ENCODE data around the gene SNX7. TPM values are rescaled to one million over a fixed set of nuclear protein-coding genes. Genes with fewer than 3 reads are reported as not detected.

Gene SNX7
- total and polyA plus RNA-seq, 2 donors (not counting 1 experiment from before 2014, with no cell fraction given), result not detected

GRCh38 chr1:98668733-98669132 is 7.2 kb downstream of the SNX7 start:
- H3K79me2 ChIP-seq (ENCODE audit: control insufficient read depth, insufficient read depth, low read length), result no peaks in the 10 kb centered on the region
- no peak for TF ChIP-seq EZH2 (IDR thresholded peaks at IDR 0.05; ENCODE audit: borderline replicate concordance, insufficient read depth, low read depth, low read length, poor library complexity, severe bottlenecking)
- CTCF ChIA-PET, result no interaction called here

GRCh38 chr1:98669355-98670296 is 8.1 kb downstream of the SNX7 start:
- Histone ChIP-seq H2AFZ (ENCODE audit: insufficient read depth, low read depth, low read length, poor library complexity, severe bottlenecking) (no peak overlapping the region), H3K79me2 (ENCODE audit: control insufficient read depth, insufficient read depth, low read length) (no peaks in the 10 kb centered on the region), H3K4me3 (ENCODE audit: control extremely low read depth in 1 of 5, extremely low read depth in 1 of 5, insufficient read depth in 1 of 5, low read depth in 2 of 5, low read length in 4 of 5) (no peak overlapping the region), H3K4me1 (ENCODE audit: control insufficient read depth in 2 of 2, insufficient read depth in 2 of 2, low read length in 2 of 2) (no peaks in the 10 kb centered on the region), H3K27ac (ENCODE audit: low read length in 2 of 2) (no peak overlapping the region), H3K9ac (ENCODE audit: low read length) (no peak overlapping the region), H4K20me1 (ENCODE audit: control insufficient read depth, insufficient read depth, low read length, poor library complexity, severe bottlenecking) (no peaks in the 10 kb centered on the region), H3K27me3 (replicated peaks in 1 of 4; ENCODE audit: control extremely low read depth in 1 of 4, control insufficient read depth in 3 of 4, insufficient read depth in 4 of 4, low read length in 3 of 4) (no peaks in the 10 kb centered on the region), H3K4me2 (replicated peaks; ENCODE audit: low read depth, low read length, poor library complexity, severe bottlenecking) (no peak overlapping the region), H3K36me3 (replicated peaks in 1 of 2; ENCODE audit: control extremely low read depth in 1 of 2, control insufficient read depth in 1 of 2, extremely low read depth in 1 of 2, insufficient read depth in 2 of 2, low read length in 1 of 2) (no peaks in the 10 kb centered on the region), H3K9me3 (ENCODE audit: control extremely low read depth in 1 of 3, control insufficient read depth in 2 of 3, insufficient read depth in 1 of 3, low read length in 2 of 3) (no peaks in the 10 kb centered on the region)
- no CpG with 5 or more reads among the region's 2 CpGs for WGBS (ENCODE audit: insufficient coverage)
- H3K27me3 Mint-ChIP-seq, result no peaks in the 10 kb centered on the region
- intact Hi-C loops (cut with micrococcal nuclease), result no loop called here
- H3K4me3 Mint-ChIP-seq, result no peak overlapping the region
- DNase-seq (no peak), ATAC-seq (ENCODE audit: low read depth) (no peak)
- H3K4me1 Mint-ChIP-seq, result no peaks in the 10 kb centered on the region
- ChIA-PET CTCF (no interaction called here), POLR2A (no interaction called here)
- no peak overlapping the region for H3K27ac Mint-ChIP-seq
- no peaks in the 10 kb centered on the region for H3K9me3 Mint-ChIP-seq (ENCODE audit: insufficient read depth)
- TF ChIP-seq, protein P1, sequence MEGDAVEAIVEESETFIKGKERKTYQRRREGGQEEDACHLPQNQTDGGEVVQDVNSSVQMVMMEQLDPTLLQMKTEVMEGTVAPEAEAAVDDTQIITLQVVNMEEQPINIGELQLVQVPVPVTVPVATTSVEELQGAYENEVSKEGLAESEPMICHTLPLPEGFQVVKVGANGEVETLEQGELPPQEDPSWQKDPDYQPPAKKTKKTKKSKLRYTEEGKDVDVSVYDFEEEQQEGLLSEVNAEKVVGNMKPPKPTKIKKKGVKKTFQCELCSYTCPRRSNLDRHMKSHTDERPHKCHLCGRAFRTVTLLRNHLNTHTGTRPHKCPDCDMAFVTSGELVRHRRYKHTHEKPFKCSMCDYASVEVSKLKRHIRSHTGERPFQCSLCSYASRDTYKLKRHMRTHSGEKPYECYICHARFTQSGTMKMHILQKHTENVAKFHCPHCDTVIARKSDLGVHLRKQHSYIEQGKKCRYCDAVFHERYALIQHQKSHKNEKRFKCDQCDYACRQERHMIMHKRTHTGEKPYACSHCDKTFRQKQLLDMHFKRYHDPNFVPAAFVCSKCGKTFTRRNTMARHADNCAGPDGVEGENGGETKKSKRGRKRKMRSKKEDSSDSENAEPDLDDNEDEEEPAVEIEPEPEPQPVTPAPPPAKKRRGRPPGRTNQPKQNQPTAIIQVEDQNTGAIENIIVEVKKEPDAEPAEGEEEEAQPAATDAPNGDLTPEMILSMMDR (IDR thresholded peaks at IDR 0.05), result no peak
- no peak for TF ChIP-seq EZH2 (IDR thresholded peaks at IDR 0.05; ENCODE audit: borderline replicate concordance, insufficient read depth, low read depth, low read length, poor library complexity, severe bottlenecking)

More at GRCh38 chr1:98668733-98669132, 7.2 kb downstream of the SNX7 start:
- Histone ChIP-seq H3K9me3 (ENCODE audit: control extremely low read depth in 1 of 3, control insufficient read depth in 2 of 3, insufficient read depth in 1 of 3, low read length in 2 of 3) (no peaks in the 10 kb centered on the region), H3K27me3 (replicated peaks in 1 of 4; ENCODE audit: control extremely low read depth in 1 of 4, control insufficient read depth in 3 of 4, insufficient read depth in 4 of 4, low read length in 3 of 4) (no peaks in the 10 kb centered on the region), H3K4me1 (ENCODE audit: control insufficient read depth in 2 of 2, insufficient read depth in 2 of 2, low read length in 2 of 2) (no peaks in the 10 kb centered on the region), H2AFZ (ENCODE audit: insufficient read depth, low read depth, low read length, poor library complexity, severe bottlenecking) (no peak overlapping the region), H3K9ac (ENCODE audit: low read length) (no peak overlapping the region), H3K4me3 (ENCODE audit: control extremely low read depth in 1 of 5, extremely low read depth in 1 of 5, insufficient read depth in 1 of 5, low read depth in 2 of 5, low read length in 4 of 5) (no peak overlapping the region), H3K27ac (ENCODE audit: low read length in 2 of 2) (no peak overlapping the region), H4K20me1 (ENCODE audit: control insufficient read depth, insufficient read depth, low read length, poor library complexity, severe bottlenecking) (no peaks in the 10 kb centered on the region), H3K4me2 (replicated peaks; ENCODE audit: low read depth, low read length, poor library complexity, severe bottlenecking) (no peak overlapping the region), H3K36me3 (replicated peaks in 1 of 2; ENCODE audit: control extremely low read depth in 1 of 2, control insufficient read depth in 1 of 2, extremely low read depth in 1 of 2, insufficient read depth in 2 of 2, low read length in 1 of 2) (no peaks in the 10 kb centered on the region)
- ATAC-seq (ENCODE audit: low read depth) (no peak), DNase-seq (no peak)
- H3K4me1 Mint-ChIP-seq, result no peaks in the 10 kb centered on the region
- no peak overlapping the region for H3K27ac Mint-ChIP-seq
- intact Hi-C loops (cut with micrococcal nuclease), result no loop called here
- peaks cover 4% of the 10 kb centered on the region for H3K27me3 Mint-ChIP-seq
- POLR2A ChIA-PET, result no interaction called here
- H3K4me3 Mint-ChIP-seq, result no peak overlapping the region
- no peaks in the 10 kb centered on the region for H3K9me3 Mint-ChIP-seq (ENCODE audit: insufficient read depth)
- WGBS (ENCODE audit: insufficient coverage), result 50% methylated on average over 1 of the region's 2 CpGs
